ENCODE measurements around the gene SYNE1.
"Not testable (repeated sequence)": the region's sequence is repeated elsewhere in the genome, so short reads cannot be mapped to it uniquely, and the experiment has no call there.

The SYNE1 gene

GRCh38 chr6:152087096-152087495, 550.1 kb downstream of the SYNE1 start:
- Histone ChIP-seq H3K27ac (ENCODE audit: low read depth, low read length) (no peak overlapping the region), H3K4me1 (ENCODE audit: control insufficient read depth in 5 of 5, insufficient read depth in 5 of 5, low read length in 5 of 5) (peaks cover 0 to 12% (median 9%) of the 10 kb centered on the region in 5 donors), H3K9me3 (ENCODE audit: control insufficient read depth in 5 of 5, low read length in 5 of 5) (no peaks in the 10 kb centered on the region), H3K9ac (ENCODE audit: low read length in 5 of 5) (no peak overlapping the region), H3K4me3 (ENCODE audit: low read depth in 1 of 5, low read length in 5 of 5) (no peak overlapping the region), H3K36me3 (ENCODE audit: control insufficient read depth in 5 of 5, insufficient read depth in 5 of 5, low read length in 5 of 5) (no peaks in the 10 kb centered on the region), H3K27me3 (ENCODE audit: control insufficient read depth in 5 of 5, insufficient read depth in 4 of 5, low read length in 5 of 5) (no peaks in the 10 kb centered on the region)

GRCh38 chr6:152086223-152086873, 550.8 kb downstream of the SYNE1 start:
- Histone ChIP-seq H3K9me3 (ENCODE audit: control insufficient read depth in 5 of 5, low read length in 5 of 5) (no peaks in the 10 kb centered on the region), H3K27ac (ENCODE audit: low read depth, low read length) (no peak overlapping the region), H3K4me1 (ENCODE audit: control insufficient read depth in 5 of 5, insufficient read depth in 5 of 5, low read length in 5 of 5) (peaks cover 0 to 5% (median 4%) of the 10 kb centered on the region in 5 donors), H3K27me3 (ENCODE audit: control insufficient read depth in 5 of 5, insufficient read depth in 4 of 5, low read length in 5 of 5) (no peaks in the 10 kb centered on the region), H3K4me3 (ENCODE audit: low read depth in 1 of 5, low read length in 5 of 5) (no peak overlapping the region), H3K36me3 (ENCODE audit: control insufficient read depth in 5 of 5, insufficient read depth in 5 of 5, low read length in 5 of 5) (no peaks in the 10 kb centered on the region), H3K9ac (ENCODE audit: low read length in 5 of 5) (no peak overlapping the region)

- H3K9me3 ChIP-seq (ENCODE audit: control insufficient read depth in 5 of 5, low read length in 5 of 5), result no peaks in the 10 kb centered on the region
- no peak overlapping the region for H3K27ac ChIP-seq (ENCODE audit: low read depth, low read length)
- no peak overlapping the region for H3K4me3 ChIP-seq (ENCODE audit: low read depth in 1 of 5, low read length in 5 of 5)
- no peaks in the 10 kb centered on the region for H3K4me1 ChIP-seq (ENCODE audit: control insufficient read depth in 5 of 5, insufficient read depth in 5 of 5, low read length in 5 of 5)
- H3K36me3 ChIP-seq (ENCODE audit: control insufficient read depth in 5 of 5, insufficient read depth in 5 of 5, low read length in 5 of 5), result no peaks in the 10 kb centered on the region
- H3K27me3 ChIP-seq (ENCODE audit: control insufficient read depth in 5 of 5, insufficient read depth in 4 of 5, low read length in 5 of 5), result no peaks in the 10 kb centered on the region
- no peak overlapping the region for H3K9ac ChIP-seq (ENCODE audit: low read length in 5 of 5)
These were observed 551.7 kb downstream of the SYNE1 start for GRCh38 chr6:152085451-152085921.

- Histone ChIP-seq H3K9me3 (ENCODE audit: control insufficient read depth in 5 of 5, low read length in 5 of 5) (peaks cover 0 to 13% (median 4%) of the 10 kb centered on the region in 5 donors), H3K27ac (ENCODE audit: low read depth, low read length) (no peak overlapping the region), H3K4me3 (ENCODE audit: low read depth in 1 of 5, low read length in 5 of 5) (no peak overlapping the region), H3K27me3 (ENCODE audit: control insufficient read depth in 5 of 5, insufficient read depth in 4 of 5, low read length in 5 of 5) (no peaks in the 10 kb centered on the region), H3K9ac (ENCODE audit: low read length in 5 of 5) (no peak overlapping the region), H3K4me1 (ENCODE audit: control insufficient read depth in 5 of 5, insufficient read depth in 5 of 5, low read length in 5 of 5) (peaks cover 0 to 4% (median 0%) of the 10 kb centered on the region in 5 donors), H3K36me3 (ENCODE audit: control insufficient read depth in 5 of 5, insufficient read depth in 5 of 5, low read length in 5 of 5) (peaks cover 0 to 2% (median 0%) of the 10 kb centered on the region in 5 donors)
These were observed 558.4 kb downstream of the SYNE1 start for GRCh38 chr6:152078804-152079203.

- Histone ChIP-seq H3K4me3 (ENCODE audit: low read depth in 1 of 5, low read length in 5 of 5) (no peak overlapping the region), H3K27me3 (ENCODE audit: control insufficient read depth in 5 of 5, insufficient read depth in 4 of 5, low read length in 5 of 5) (no peaks in the 10 kb centered on the region), H3K36me3 (ENCODE audit: control insufficient read depth in 5 of 5, insufficient read depth in 5 of 5, low read length in 5 of 5) (peaks cover 0 to 2% (median 0%) of the 10 kb centered on the region in 5 donors), H3K9me3 (ENCODE audit: control insufficient read depth in 5 of 5, low read length in 5 of 5) (peaks cover 0 to 13% (median 4%) of the 10 kb centered on the region in 5 donors), H3K27ac (ENCODE audit: low read depth, low read length) (no peak overlapping the region), H3K4me1 (ENCODE audit: control insufficient read depth in 5 of 5, insufficient read depth in 5 of 5, low read length in 5 of 5) (peaks cover 0 to 11% (median 6%) of the 10 kb centered on the region in 5 donors), H3K9ac (ENCODE audit: low read length in 5 of 5) (no peak overlapping the region)
These were observed 559.2 kb downstream of the SYNE1 start for GRCh38 chr6:152078001-152078400.

GRCh38 chr6:152076242-152076641, 560.9 kb downstream of the SYNE1 start:
- H3K9ac ChIP-seq (ENCODE audit: low read length in 5 of 5); H3K36me3 ChIP-seq (ENCODE audit: control insufficient read depth in 5 of 5, insufficient read depth in 5 of 5, low read length in 5 of 5); H3K27me3 ChIP-seq (ENCODE audit: control insufficient read depth in 5 of 5, insufficient read depth in 4 of 5, low read length in 5 of 5); H3K4me3 ChIP-seq (ENCODE audit: low read depth in 1 of 5, low read length in 5 of 5); H3K27ac ChIP-seq (ENCODE audit: low read depth, low read length): not testable (repeated sequence)
- peaks cover 0 to 21% (median 15%) of the 10 kb centered on the region in 5 donors for H3K4me1 ChIP-seq (ENCODE audit: control insufficient read depth in 5 of 5, insufficient read depth in 5 of 5, low read length in 5 of 5)
- peaks cover 0 to 13% (median 4%) of the 10 kb centered on the region in 5 donors for H3K9me3 ChIP-seq (ENCODE audit: control insufficient read depth in 5 of 5, low read length in 5 of 5)

- Histone ChIP-seq H3K27ac (ENCODE audit: low read depth, low read length) (no peak overlapping the region), H3K9ac (ENCODE audit: low read length in 5 of 5) (no peak overlapping the region), H3K9me3 (ENCODE audit: control insufficient read depth in 5 of 5, low read length in 5 of 5) (peaks cover 0 to 13% (median 4%) of the 10 kb centered on the region in 5 donors), H3K27me3 (ENCODE audit: control insufficient read depth in 5 of 5, insufficient read depth in 4 of 5, low read length in 5 of 5) (no peaks in the 10 kb centered on the region), H3K36me3 (ENCODE audit: control insufficient read depth in 5 of 5, insufficient read depth in 5 of 5, low read length in 5 of 5) (no peaks in the 10 kb centered on the region), H3K4me1 (ENCODE audit: control insufficient read depth in 5 of 5, insufficient read depth in 5 of 5, low read length in 5 of 5) (peaks cover 0 to 21% (median 15%) of the 10 kb centered on the region in 5 donors), H3K4me3 (ENCODE audit: low read depth in 1 of 5, low read length in 5 of 5) (no peak overlapping the region)
These were observed 565.3 kb downstream of the SYNE1 start for GRCh38 chr6:152071843-152072242.

All from subcutaneous abdominal adipose tissue (tissue), 5 donors.